AG04450 (cell line): ENCODE data around the gene MOV10L1. TPM values are rescaled to one million over a fixed set of nuclear protein-coding genes. Genes with fewer than 3 reads are reported as not detected.

ENCODE experiments used
- CTCF ChIA-PET: fragments of 300-600, 350-600 bp; formaldehyde crosslinking; extraction: SDS; loops from one replicate; lab custom pipeline; 2022; ENCODE audit warnings: antibody characterized with exemption, inconsistent platforms; lab: Charles Lee
- POLR2A ChIA-PET: fragments of 350-600 bp; formaldehyde crosslinking; extraction: SDS; loops from one replicate; lab custom pipeline; 2021; ENCODE audit warnings: antibody characterized with exemption, inconsistent platforms; lab: Yijun Ruan, JAX
- DNase-seq: peaks from one replicate; pipeline ENCODE4 v3.0.0-alpha.2; 2011; ENCODE audit warnings: low read depth, low spot score
- H3K27ac ChIP-seq: one replicate; pipeline ENCODE4 v1.5.1; 2012; ENCODE audit warnings: low read depth, low read length, control low read depth
- H3K27me3 ChIP-seq: one replicate; pipeline ENCODE4 v1.6.0; 2012; ENCODE audit warnings: low read length; ENCODE audit not compliant: control insufficient read depth, insufficient read depth
- H3K4me3 ChIP-seq: 2 replicates; pipeline ENCODE4 v1.5.1; 2011; ENCODE audit warnings: mild to moderate bottlenecking, low read depth, low read length, control low read depth
- H3K9me3 ChIP-seq: 2 replicates; pipeline ENCODE4 v1.5.1; 2012; ENCODE audit warnings: low read length; ENCODE audit not compliant: control insufficient read depth, insufficient read depth
- CTCF ChIP-seq: IDR thresholded peaks from 2 replicates; pipeline ENCODE4 v1.5.1; 2011; ENCODE audit warnings: low read depth, low read length, control low read depth, inconsistent platforms
- polyA plus RNA-seq: library from polyadenylated mRNA; depleted of rRNA; stranded (reverse); fragments of >200 nt; gene quantifications from 2 replicates; pipeline ENCODE4 v1.2.3, GENCODE V29; 2011

Gene MOV10L1
- polyA plus RNA-seq, 1 experiment, result 4.2 TPM

DNA sequence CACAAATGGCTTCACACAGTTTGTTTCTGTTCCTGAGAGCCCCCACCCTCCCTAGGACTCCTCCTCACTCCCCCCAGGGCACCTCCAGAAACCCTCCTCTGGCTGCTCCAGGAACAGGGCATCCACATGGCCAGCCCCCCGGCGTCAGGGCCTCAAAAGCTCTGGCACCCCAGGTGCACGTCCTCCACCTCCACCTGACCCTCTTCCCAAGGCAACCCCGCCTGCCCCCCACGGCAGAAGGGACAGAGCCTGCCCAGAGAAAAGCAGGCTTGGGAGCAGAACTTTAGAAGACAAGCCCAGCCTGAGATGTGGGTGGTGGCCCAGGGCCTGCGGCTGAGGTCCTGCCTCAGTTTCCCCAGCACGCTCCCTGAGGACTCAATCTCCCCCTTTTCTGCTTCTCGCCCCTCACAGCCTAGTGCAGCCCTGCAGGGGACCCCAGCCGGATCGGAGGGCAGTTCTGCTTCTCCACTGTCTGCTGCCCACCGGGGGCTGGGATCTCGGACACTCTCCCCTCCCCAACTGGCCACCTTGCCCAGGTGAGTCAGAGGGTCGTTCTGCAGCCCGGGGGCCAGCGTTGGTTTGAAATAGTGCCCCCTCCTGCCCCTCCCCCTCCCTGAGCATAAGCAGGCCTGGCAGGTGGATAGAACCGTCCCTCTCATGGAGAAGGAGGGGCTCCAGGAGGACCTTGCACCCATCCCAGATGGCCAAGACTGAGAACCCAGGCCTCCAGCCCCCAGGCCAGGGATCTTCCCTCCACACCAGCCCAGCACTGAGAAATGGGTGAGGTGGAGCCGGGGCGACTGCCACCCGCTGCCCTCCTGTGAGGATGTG is 93.5 kb downstream of the MOV10L1 start:
- TF ChIP-seq CTCF, result no peak
- DNase-seq, result no peak
- peaks cover 6% of the 10 kb centered on the region; the same call in 1 of the 2 replicates for H3K9me3 ChIP-seq
- CTCF ChIA-PET, result no interaction called here
- no peak overlapping the region for H3K27ac ChIP-seq
- no peaks in the 10 kb centered on the region for H3K27me3 ChIP-seq
- POLR2A ChIA-PET, result no interaction called here
- no peak overlapping the region for H3K4me3 ChIP-seq

DNA sequence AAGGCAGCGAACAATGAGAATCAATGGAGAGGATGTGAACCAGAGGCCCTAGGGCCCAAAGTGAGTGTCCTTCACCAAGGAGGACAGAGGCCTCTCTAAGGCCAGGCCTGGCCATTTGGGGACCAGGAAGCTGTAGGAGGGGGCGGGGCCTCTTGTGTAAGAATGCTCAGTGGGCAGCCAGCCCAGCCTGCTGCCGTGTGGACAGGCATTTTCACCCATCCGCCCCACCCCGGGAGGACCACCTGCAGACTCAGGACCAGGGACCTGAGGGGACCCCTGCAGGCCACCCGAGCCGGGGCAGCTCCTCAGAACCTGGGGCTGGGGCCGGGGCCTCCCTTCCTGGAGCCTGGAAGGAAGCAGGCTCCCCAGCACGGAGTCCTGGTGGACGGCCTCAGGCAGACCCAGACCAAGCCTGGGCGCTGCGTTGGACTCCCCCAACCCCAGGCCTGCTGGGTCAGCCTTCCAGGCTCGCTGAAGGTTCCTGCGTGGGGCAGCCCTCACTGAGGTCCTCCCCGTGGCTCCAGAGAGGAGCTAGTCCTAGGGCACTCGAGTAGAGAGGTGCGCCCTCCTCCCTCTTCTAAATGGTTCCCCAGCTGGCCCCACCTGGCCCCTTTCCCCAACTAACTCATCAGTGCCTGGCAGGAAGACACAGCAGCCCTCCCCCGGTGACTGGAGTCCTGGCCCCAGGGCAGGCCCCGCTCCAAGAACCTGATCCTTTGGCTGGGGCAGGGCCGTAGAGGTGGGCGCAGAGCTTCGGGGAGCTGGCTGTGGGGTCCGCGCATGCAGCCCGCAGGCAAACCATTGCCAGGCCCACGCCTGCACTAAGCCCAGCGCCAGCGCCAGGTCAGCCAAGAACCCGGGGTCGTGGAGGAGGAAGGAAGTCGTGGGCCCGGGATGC is 94.4 kb downstream of the MOV10L1 start:
- H3K27me3 ChIP-seq, result no peaks in the 10 kb centered on the region
- DNase-seq, result no peak
- H3K9me3 ChIP-seq, result no peaks in the 10 kb centered on the region; the same call in 1 of the 2 replicates
- H3K4me3 ChIP-seq, result no peak overlapping the region
- CTCF ChIA-PET, result no interaction called here
- POLR2A ChIA-PET, result no interaction called here
- no peak overlapping the region for H3K27ac ChIP-seq
- no peak; the same call in 1 of the 2 replicates for TF ChIP-seq CTCF

DNA sequence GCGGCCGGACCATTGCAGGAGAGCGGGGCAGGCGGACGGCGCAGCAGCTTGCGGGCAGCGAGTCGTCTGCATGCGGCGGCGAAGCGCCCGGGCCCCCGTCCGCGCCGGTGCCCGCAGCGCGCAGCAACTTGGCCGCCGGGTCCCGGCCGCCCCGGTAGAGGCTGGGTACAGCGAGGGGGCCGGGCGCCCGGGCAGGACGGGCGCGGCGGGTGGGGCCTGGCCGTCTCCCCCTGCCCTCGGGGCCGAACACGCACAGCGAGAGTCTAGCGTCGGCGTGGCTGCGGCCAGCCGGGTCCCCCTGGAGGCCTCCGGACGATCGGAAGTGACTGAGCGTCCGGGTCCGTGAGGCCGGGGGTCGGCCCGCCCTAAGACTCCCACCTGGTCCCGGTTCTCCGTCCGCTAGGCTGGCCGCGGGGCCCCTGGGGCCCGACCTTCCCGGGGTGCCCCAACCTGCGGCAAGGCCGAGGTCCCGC is 95.1 kb downstream of the MOV10L1 start:
- peak overlapping the region; percentile 61 for H3K4me3 ChIP-seq
- no peaks in the 10 kb centered on the region for H3K27me3 ChIP-seq
- POLR2A ChIA-PET, result interaction anchor here (0.6 kb wide), 1 partner anchor 249 kb away, joined by 3 read pairs; no protein-coding TSS in a partner anchor
- CTCF ChIA-PET, result no interaction called here
- no peak overlapping the region for H3K27ac ChIP-seq
- no peaks in the 10 kb centered on the region; the same call in 1 of the 2 replicates for H3K9me3 ChIP-seq
- no peak for DNase-seq
- no peak for TF ChIP-seq CTCF

- no peak for TF ChIP-seq CTCF
- Histone ChIP-seq H3K9me3 (no peaks in the 10 kb centered on the region; the same call in 1 of the 2 replicates), H3K27ac (no peak within 1 kb of the TSS), H3K4me3 (peak within 1 kb of the TSS; percentile 67), H3K27me3 (no peaks in the 10 kb centered on the region)
- ChIA-PET POLR2A (interaction anchor here (0.6 kb wide), 1 partner anchor 249 kb away, joined by 3 read pairs; no protein-coding TSS in a partner anchor), CTCF (no interaction called here)
- peak; percentile 56 for DNase-seq
Measured at GRCh38 chr22:50185375-50186087, 95.7 kb downstream of the MOV10L1 start, which contains the start of gene TRABD. Gene TRABD (plus strand): TSS chr22:50185913. CDS start chr22:50193061, 7,148 bp downstream.
